CD4-positive, alpha-beta T cell (primary cell): Measurements from ENCODE around the gene DNAH2. TPM values are rescaled to one million over a fixed set of nuclear protein-coding genes. Genes with fewer than 3 reads are reported as not detected.

Source experiments
- ATAC-seq: fragments of 200-7000 bp; cut with Tn5 transposase; one replicate; pipeline ENCODE4 v1.10.0; 2022; ENCODE audit warnings: mild to moderate bottlenecking; ENCODE audit not compliant: poor library complexity
- CTCF ChIA-PET: fragments of 350-600 bp; sonication (Branson Sonifier 250); formaldehyde crosslinking; loops from one replicate; lab custom pipeline; 2021; ENCODE audit warnings: antibody characterized with exemption, inconsistent platforms; lab: Charles Lee
- POLR2A ChIA-PET: fragments of 350-600 bp; sonication (Branson Sonifier 250); formaldehyde crosslinking; loops from one replicate; lab custom pipeline; 2021; ENCODE audit warnings: antibody characterized with exemption, inconsistent platforms; lab: Charles Lee
- DNase-seq, 14 experiments: peaks; one replicate each; pipeline ENCODE4 v3.0.0-alpha.2; 2013 to 2020; ENCODE audit warnings: mixed read lengths in 2 of 14
- H3K27ac ChIP-seq, 2 donors: one replicate each; pipeline versions ENCODE4 v1.5.1 to v1.7.0; 2013; ENCODE audit warnings: low read length in 2 of 2, low read depth in 1 of 2, mild to moderate bottlenecking in 1 of 2
- H3K27me3 ChIP-seq, 2 experiments: 1 replicate in 1 of 2; 2 replicates in 1 of 2; pipeline versions ENCODE4 v1.6.1 to v1.7.0; 2013; ENCODE audit warnings: low read length in 2 of 2, control low read depth in 1 of 2, mild to moderate bottlenecking in 1 of 2, moderate library complexity in 1 of 2; ENCODE audit not compliant: insufficient read depth in 2 of 2, control insufficient read depth in 1 of 2
- H3K36me3 ChIP-seq: one replicate; pipeline ENCODE4 v1.6.1; 2013; ENCODE audit warnings: low read length, control low read depth; ENCODE audit not compliant: insufficient read depth
- H3K4me1 ChIP-seq: one replicate; pipeline ENCODE4 v1.6.1; 2013; ENCODE audit warnings: low read length, control low read depth; ENCODE audit not compliant: insufficient read depth
- H3K4me3 ChIP-seq: one replicate; pipeline ENCODE4 v1.5.1; 2013; ENCODE audit warnings: mild to moderate bottlenecking, low read length, moderate library complexity
- H3K9me3 ChIP-seq, 2 experiments: 1 replicate in 1 of 2; 2 replicates in 1 of 2; pipeline versions ENCODE4 v1.6.1 to v1.7.0; 2013; ENCODE audit warnings: low read length in 2 of 2, mild to moderate bottlenecking in 2 of 2, control low read depth in 1 of 2, moderate library complexity in 1 of 2; ENCODE audit not compliant: control insufficient read depth in 1 of 2, insufficient read depth in 1 of 2
- H3K27ac Mint-ChIP-seq: one replicate; pipeline ENCODE4 v1.8.0; 2020; ENCODE audit warnings: mixed read lengths
- H3K27me3 Mint-ChIP-seq: one replicate; pipeline ENCODE4 v1.8.0; 2021; ENCODE audit warnings: mixed read lengths
- H3K36me3 Mint-ChIP-seq: one replicate; pipeline ENCODE4 v1.8.0; 2021; ENCODE audit warnings: low read depth, mixed read lengths
- H3K4me1 Mint-ChIP-seq: one replicate; pipeline ENCODE4 v1.8.0; 2021; ENCODE audit warnings: low read depth, mixed read lengths
- H3K4me3 Mint-ChIP-seq: one replicate; pipeline ENCODE4 v1.8.0; 2020; ENCODE audit warnings: mild to moderate bottlenecking, mixed read lengths
- H3K9me3 Mint-ChIP-seq: one replicate; pipeline ENCODE4 v1.8.0; 2020; ENCODE audit warnings: mixed read lengths
- CTCF ChIP-seq: fragments of 200-600 bp; IDR thresholded peaks from one replicate; pipeline ENCODE4 v1.8.0; 2022; ENCODE audit warnings: antibody characterized with exemption, mild to moderate bottlenecking
- intact Hi-C, 2 experiments: fragments of 100-400 bp; cut with DNase I in 1 of 2; cut with micrococcal nuclease in 1 of 2; formaldehyde crosslinking; loops; one replicate each; pipeline versions ENCODE4 v1.15.1 to v1.9.0; 2023 to 2025; cut with DNase I, micrococcal nuclease
- total RNA-seq, 174 experiments: library from RNA in 2 of 174; stranded (reverse) in 2 of 174; gene quantifications; one replicate each; pipeline ENCODE4 v1.2.3 and lab custom pipeline; 2021 to 2026

Gene DNAH2
- total RNA-seq, 2 experiments from 2014 or later: not detected

- Mint-ChIP-seq H3K9me3 (no peaks in the 10 kb centered on the region), H3K36me3 (peaks cover 5% of the 10 kb centered on the region), H3K4me3 (no peak overlapping the region), H3K27ac (no peak overlapping the region), H3K4me1 (peaks cover 24% of the 10 kb centered on the region), H3K27me3 (peaks cover 80% of the 10 kb centered on the region)
- intact Hi-C loops: no loop called here
- ChIA-PET POLR2A (no interaction called here), CTCF (interaction anchor here (0.6 kb wide), 1 partner anchor 44 kb away, joined by 3 read pairs; no protein-coding TSS in a partner anchor)
- DNase-seq (no peak), ATAC-seq (no peak)
- peaks cover 47 to 56% of the 10 kb centered on the region in 2 experiments for H3K27me3 ChIP-seq
- no peak overlapping the region for H3K27ac ChIP-seq
- H3K4me3 ChIP-seq: no peak overlapping the region
- peaks cover 1% of the 10 kb centered on the region for H3K36me3 ChIP-seq
- H3K9me3 ChIP-seq: peaks cover 0 to 15% of the 10 kb centered on the region in 2 experiments
- no peak for TF ChIP-seq CTCF
- peaks cover 26% of the 10 kb centered on the region for H3K4me1 ChIP-seq
These were observed 9.4 kb upstream of the DNAH2 start for GRCh38 chr17:7707858-7708750.

GRCh38 chr17:7709031-7709430 lies 8.5 kb upstream of the DNAH2 start:
- POLR2A ChIA-PET: no interaction called here
- Histone ChIP-seq H3K4me1 (peaks cover 25% of the 10 kb centered on the region), H3K27me3 (peaks cover 46 to 53% of the 10 kb centered on the region in 2 experiments), H3K36me3 (no peaks in the 10 kb centered on the region), H3K27ac (no peak overlapping the region), H3K4me3 (no peak overlapping the region), H3K9me3 (peaks cover 0 to 6% of the 10 kb centered on the region in 2 experiments)
- CTCF ChIA-PET: no interaction called here
- H3K36me3 Mint-ChIP-seq: no peaks in the 10 kb centered on the region
- intact Hi-C loops: no loop called here
- TF ChIP-seq CTCF: no peak
- H3K27me3 Mint-ChIP-seq: peaks cover 79% of the 10 kb centered on the region
- no peak for ATAC-seq
- no peaks in the 10 kb centered on the region for H3K9me3 Mint-ChIP-seq
- H3K4me1 Mint-ChIP-seq: peaks cover 29% of the 10 kb centered on the region
- H3K4me3 Mint-ChIP-seq: no peak overlapping the region
- no peak for DNase-seq
- no peak overlapping the region for H3K27ac Mint-ChIP-seq

- Histone ChIP-seq H3K4me1 (peaks cover 12% of the 10 kb centered on the region), H3K9me3 (no peaks in the 10 kb centered on the region), H3K4me3 (no peak overlapping the region), H3K36me3 (no peaks in the 10 kb centered on the region), H3K27ac (no peak overlapping the region), H3K27me3 (peaks cover 43 to 51% of the 10 kb centered on the region in 2 experiments)
- TF ChIP-seq CTCF: no peak
- Mint-ChIP-seq H3K9me3 (no peaks in the 10 kb centered on the region), H3K27ac (no peak overlapping the region), H3K4me3 (no peak overlapping the region), H3K4me1 (peaks cover 21% of the 10 kb centered on the region), H3K36me3 (no peaks in the 10 kb centered on the region), H3K27me3 (peaks cover 81% of the 10 kb centered on the region)
- DNase-seq: no peak
- intact Hi-C loops: no loop called here
- ATAC-seq: no peak
- ChIA-PET CTCF (interaction anchor here (1.5 kb wide), 1 partner anchor 23 kb away, joined by 3 read pairs; no protein-coding TSS in a partner anchor), POLR2A (no interaction called here)
These were observed 7.2 kb upstream of the DNAH2 start for GRCh38 chr17:7710301-7710700.
